ENCODE measurements around the gene ZNF526.

Gene ZNF526

GRCh38 chr19:42275103-42275502 lies 55.0 kb downstream of the ZNF526 start:
- Histone ChIP-seq H3K27me3 (ENCODE audit: control insufficient read depth in 1 of 2, insufficient read depth in 2 of 2, low read length in 2 of 2) (no peaks in the 10 kb centered on the region), H3K9me3 (ENCODE audit: control insufficient read depth in 2 of 2, low read length in 2 of 2) (no peaks in the 10 kb centered on the region), H3K27ac (ENCODE audit: low read length) (no peak overlapping the region), H3K9ac (ENCODE audit: low read length in 2 of 2) (peak overlapping the region in 1 of 2 donors; percentile 42), H3K4me1 (ENCODE audit: control insufficient read depth, insufficient read depth, low read length) (peaks cover 72% of the 10 kb centered on the region), H3K36me3 (ENCODE audit: control insufficient read depth in 2 of 2, insufficient read depth in 2 of 2, low read length in 2 of 2) (peaks cover 9 to 19% of the 10 kb centered on the region in 2 donors), H3K4me3 (ENCODE audit: low read length in 2 of 2) (no peak overlapping the region)

- H3K9me3 ChIP-seq (ENCODE audit: control insufficient read depth in 2 of 2, low read length in 2 of 2): no peaks in the 10 kb centered on the region
- no peak overlapping the region for H3K4me3 ChIP-seq (ENCODE audit: low read length in 2 of 2)
- H3K27ac ChIP-seq (ENCODE audit: low read length): peak overlapping the region; percentile 88
- H3K27me3 ChIP-seq (ENCODE audit: control insufficient read depth in 1 of 2, insufficient read depth in 2 of 2, low read length in 2 of 2): no peaks in the 10 kb centered on the region
- H3K9ac ChIP-seq (ENCODE audit: low read length in 2 of 2): peak overlapping the region in 1 of 2 donors; percentile 42
- peaks cover 9 to 19% of the 10 kb centered on the region in 2 donors for H3K36me3 ChIP-seq (ENCODE audit: control insufficient read depth in 2 of 2, insufficient read depth in 2 of 2, low read length in 2 of 2)
- peaks cover 72% of the 10 kb centered on the region for H3K4me1 ChIP-seq (ENCODE audit: control insufficient read depth, insufficient read depth, low read length)
Observed at GRCh38 chr19:42275517-42275916, 55.4 kb downstream of the ZNF526 start.

GRCh38 chr19:42276284-42276683 lies 56.2 kb downstream of the ZNF526 start:
- Histone ChIP-seq H3K4me3 (ENCODE audit: low read length in 2 of 2) (no peak overlapping the region), H3K27ac (ENCODE audit: low read length) (peak overlapping the region; percentile 88), H3K36me3 (ENCODE audit: control insufficient read depth in 2 of 2, insufficient read depth in 2 of 2, low read length in 2 of 2) (peaks cover 9 to 19% of the 10 kb centered on the region in 2 donors), H3K4me1 (ENCODE audit: control insufficient read depth, insufficient read depth, low read length) (peaks cover 66% of the 10 kb centered on the region), H3K9me3 (ENCODE audit: control insufficient read depth in 2 of 2, low read length in 2 of 2) (no peaks in the 10 kb centered on the region), H3K27me3 (ENCODE audit: control insufficient read depth in 1 of 2, insufficient read depth in 2 of 2, low read length in 2 of 2) (no peaks in the 10 kb centered on the region), H3K9ac (ENCODE audit: low read length in 2 of 2) (peak overlapping the region; percentile 4 to 36)

GRCh38 chr19:42276821-42277220 lies 56.7 kb downstream of the ZNF526 start:
- peak overlapping the region in 1 of 2 donors; percentile 8 for H3K4me3 ChIP-seq (ENCODE audit: low read length in 2 of 2)
- H3K27me3 ChIP-seq (ENCODE audit: control insufficient read depth in 1 of 2, insufficient read depth in 2 of 2, low read length in 2 of 2): no peaks in the 10 kb centered on the region
- peaks cover 66% of the 10 kb centered on the region for H3K4me1 ChIP-seq (ENCODE audit: control insufficient read depth, insufficient read depth, low read length)
- peaks cover 9 to 19% of the 10 kb centered on the region in 2 donors for H3K36me3 ChIP-seq (ENCODE audit: control insufficient read depth in 2 of 2, insufficient read depth in 2 of 2, low read length in 2 of 2)
- H3K9me3 ChIP-seq (ENCODE audit: control insufficient read depth in 2 of 2, low read length in 2 of 2): no peaks in the 10 kb centered on the region
- peak overlapping the region; percentile 88 for H3K27ac ChIP-seq (ENCODE audit: low read length)
- peak overlapping the region; percentile 4 to 13 for H3K9ac ChIP-seq (ENCODE audit: low read length in 2 of 2)

All from stomach smooth muscle (tissue), 2 donors.